Suprapubic skin (tissue), 3 donors: ENCODE results near the gene LRRC27.

Experiments used
- EP300 ChIP-seq: sonication (generic); formaldehyde crosslinking; IDR thresholded peaks from one replicate; pipeline ENCODE4 v1.6.1; 2017; ENCODE audit warnings: antibody characterized with exemption
- POLR2A ChIP-seq, 2 donors: fragments of 450-650 bp; IDR thresholded peaks; one replicate each; pipeline ENCODE4 v1.6.1; 2017; ENCODE audit warnings: antibody characterized with exemption in 2 of 2, mild to moderate bottlenecking in 2 of 2, moderate library complexity in 2 of 2
- TF ChIP-seq, protein P1 (sequence below), 2 donors: fragments of 200-600 bp in 1 of 2; fragments of 450-650 bp in 1 of 2; sonication (generic) in 1 of 2; IDR thresholded peaks; one replicate each; pipeline ENCODE4 v1.5.1; 2016 to 2019; ENCODE audit warnings: antibody characterized with exemption in 2 of 2, mild to moderate bottlenecking in 1 of 2, moderate library complexity in 1 of 2

DNA sequence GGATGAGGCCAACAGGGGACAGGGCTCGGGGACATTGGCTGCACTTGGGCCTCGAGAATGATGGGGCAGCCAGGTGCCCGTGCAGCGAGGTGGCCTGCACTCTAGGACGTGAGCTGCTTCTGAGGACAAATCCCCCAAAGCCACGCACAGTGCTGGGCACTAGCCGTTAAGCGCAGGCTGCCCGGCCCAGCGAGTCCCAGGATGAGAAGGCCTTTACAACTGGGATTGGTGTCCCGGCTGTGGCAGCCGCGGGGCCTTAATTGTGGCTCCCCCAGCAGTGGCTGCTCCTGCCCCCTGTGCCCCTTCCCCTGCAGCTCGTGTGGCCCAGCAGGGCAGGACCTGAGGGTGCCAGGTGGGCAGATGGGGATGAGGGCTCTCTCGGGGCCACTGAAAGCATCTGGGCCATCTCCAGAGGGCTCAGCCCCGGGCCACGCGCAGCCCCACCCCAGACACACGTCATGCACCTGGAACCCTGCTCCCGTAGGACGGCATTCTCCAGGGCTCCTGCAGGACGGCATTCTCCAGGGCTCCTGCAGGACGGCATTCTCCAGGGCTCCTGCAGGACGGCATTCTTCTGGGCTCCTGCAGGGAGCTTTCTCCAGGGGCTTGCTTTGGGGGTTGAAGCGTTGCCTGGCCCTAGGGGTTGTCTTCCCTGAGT lies 71.6 kb downstream of the LRRC27 start:
- TF ChIP-seq, protein P1, sequence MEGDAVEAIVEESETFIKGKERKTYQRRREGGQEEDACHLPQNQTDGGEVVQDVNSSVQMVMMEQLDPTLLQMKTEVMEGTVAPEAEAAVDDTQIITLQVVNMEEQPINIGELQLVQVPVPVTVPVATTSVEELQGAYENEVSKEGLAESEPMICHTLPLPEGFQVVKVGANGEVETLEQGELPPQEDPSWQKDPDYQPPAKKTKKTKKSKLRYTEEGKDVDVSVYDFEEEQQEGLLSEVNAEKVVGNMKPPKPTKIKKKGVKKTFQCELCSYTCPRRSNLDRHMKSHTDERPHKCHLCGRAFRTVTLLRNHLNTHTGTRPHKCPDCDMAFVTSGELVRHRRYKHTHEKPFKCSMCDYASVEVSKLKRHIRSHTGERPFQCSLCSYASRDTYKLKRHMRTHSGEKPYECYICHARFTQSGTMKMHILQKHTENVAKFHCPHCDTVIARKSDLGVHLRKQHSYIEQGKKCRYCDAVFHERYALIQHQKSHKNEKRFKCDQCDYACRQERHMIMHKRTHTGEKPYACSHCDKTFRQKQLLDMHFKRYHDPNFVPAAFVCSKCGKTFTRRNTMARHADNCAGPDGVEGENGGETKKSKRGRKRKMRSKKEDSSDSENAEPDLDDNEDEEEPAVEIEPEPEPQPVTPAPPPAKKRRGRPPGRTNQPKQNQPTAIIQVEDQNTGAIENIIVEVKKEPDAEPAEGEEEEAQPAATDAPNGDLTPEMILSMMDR (IDR thresholded peaks at IDR 0.05), result no peak
- TF ChIP-seq POLR2A (IDR thresholded peaks at IDR 0.05) (no peak), EP300 (no peak)
